Renal pelvis (tissue), 4 donors: ENCODE measurements around the gene RNF126. TPM values are rescaled to one million over a fixed set of nuclear protein-coding genes. Genes with fewer than 3 reads are reported as not detected.

Experiments used
- DNase-seq: peaks from one replicate; pipeline ENCODE4 v3.0.0-alpha.2; 2013
- polyA plus RNA-seq, 3 donors: library from polyadenylated mRNA; unstranded; fragments of 120-200 nt; gene quantifications; one replicate each; pipeline ENCODE4 v1.2.1, GENCODE V29; 2013; ENCODE audit not compliant: insufficient read length in 3 of 3

RNF126 gene
- polyA plus RNA-seq, 3 donors, result 33.8 to 35.9 (median 35.8) TPM

DNA sequence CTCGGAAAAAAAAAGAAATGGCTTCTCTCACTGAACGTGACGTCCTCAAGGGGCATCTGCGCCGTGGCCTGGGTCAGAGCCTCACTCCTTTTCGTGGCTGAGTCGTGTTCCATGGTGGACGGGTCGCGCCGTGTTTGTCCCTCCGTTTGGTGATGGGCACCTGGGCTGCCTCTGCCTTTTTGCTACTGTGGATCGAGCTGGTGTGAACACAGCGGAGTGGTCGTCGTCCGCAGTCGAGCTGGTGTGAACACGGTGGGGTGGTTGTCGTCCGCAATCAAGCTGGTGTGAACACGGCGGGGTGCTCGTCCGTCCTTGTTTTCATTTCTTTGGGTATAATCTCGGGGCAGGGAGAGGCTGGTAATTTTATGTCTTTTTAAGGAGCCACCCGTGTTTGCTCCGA is 61.7 kb downstream of the RNF126 start:
- no peak for DNase-seq

Other genes starting within 250 kb of the RNF126 start
- gene SHC2, start 202.2 kb downstream of the RNF126 start, polyA plus RNA-seq, result 10 to 100 TPM; 30.2 to 57.5 (median 36.2) TPM
- 1 to 10 TPM; 5.3 to 7.0 (median 5.7) TPM for gene MADCAM1, start 166.7 kb downstream of the RNF126 start, polyA plus RNA-seq
- gene TPGS1, start 155.7 kb downstream of the RNF126 start, polyA plus RNA-seq, result 10 to 100 TPM; 10.6 to 19.5 (median 14.0) TPM
- 10 to 100 TPM; 57.2 to 81.2 (median 68.3) TPM for gene CDC34, start 131.5 kb downstream of the RNF126 start, polyA plus RNA-seq
- under 1 TPM; 0.14 to 0.49 (median 0.36) TPM for gene GZMM, start 119.2 kb downstream of the RNF126 start, polyA plus RNA-seq
- 100 to 1,000 TPM; 474 to 595 (median 592) TPM for gene BSG, start 90.6 kb downstream of the RNF126 start, polyA plus RNA-seq
- gene HCN2, start 73.3 kb downstream of the RNF126 start, polyA plus RNA-seq, result under 1 TPM; 0.27 to 0.48 (median 0.30) TPM
- 10 to 100 TPM; 64.7 to 78.3 (median 70.9) TPM for gene POLRMT, start 29.7 kb downstream of the RNF126 start, polyA plus RNA-seq
- gene FGF22, start 23.3 kb downstream of the RNF126 start, polyA plus RNA-seq, result 1 to 10 TPM in 1 of 3 donors, under 1 TPM in 2; 0.83 to 1.1 (median 0.91) TPM
- gene FSTL3, start 13.2 kb upstream of the RNF126 start, polyA plus RNA-seq, result 10 to 100 TPM; 21.7 to 24.4 (median 23.3) TPM
- under 1 TPM in 2 of 3 donors, not detected in 1; 0.33 to 0.51 TPM for gene PRSS57, start 32.2 kb upstream of the RNF126 start, polyA plus RNA-seq
- 100 to 1,000 TPM in 2 of 3 donors, 10 to 100 TPM in 1; 89.8 to 119 (median 113) TPM for gene PALM, start 45.7 kb upstream of the RNF126 start, polyA plus RNA-seq
- gene MISP, start 87.9 kb upstream of the RNF126 start, polyA plus RNA-seq, result 10 to 100 TPM in 1 of 3 donors, 1 to 10 TPM in 2; 7.1 to 11.2 (median 7.5) TPM
- 100 to 1,000 TPM; 400 to 450 (median 417) TPM for gene PTBP1, start 134.2 kb upstream of the RNF126 start, polyA plus RNA-seq
- gene PLPPR3, start 158.7 kb upstream of the RNF126 start, polyA plus RNA-seq, result 10 to 100 TPM; 11.2 to 25.9 (median 17.1) TPM
- gene AZU1, start 164.6 kb upstream of the RNF126 start, polyA plus RNA-seq, result 1 to 10 TPM; 1.0 to 3.4 (median 2.2) TPM
- gene PRTN3, start 177.8 kb upstream of the RNF126 start, polyA plus RNA-seq, result 1 to 10 TPM; 1.2 to 2.0 (median 1.4) TPM
- under 1 TPM; 0.25 to 0.51 (median 0.46) TPM for gene ELANE, start 189.1 kb upstream of the RNF126 start, polyA plus RNA-seq
- 1 to 10 TPM; 3.9 to 4.4 (median 4.2) TPM for gene CFD, start 196.4 kb upstream of the RNF126 start, polyA plus RNA-seq
- 10 to 100 TPM; 60.6 to 71.4 (median 63.5) TPM for gene MED16, start 230.0 kb upstream of the RNF126 start, polyA plus RNA-seq
- not detected for gene RNU6-9, start 230.3 kb upstream of the RNF126 start, polyA plus RNA-seq